Kidney epithelial cell (primary cell): Measurements from ENCODE around the gene PRIM2. TPM values are rescaled to one million over a fixed set of nuclear protein-coding genes. Genes with fewer than 3 reads are reported as not detected.
"Not testable (repeated sequence)": the region's sequence is repeated elsewhere in the genome, so short reads cannot be mapped to it uniquely, and the experiment has no call there.

Experiments
- DNase-seq: peaks from one replicate; pipeline ENCODE4 v3.0.0-alpha.2; 2010; ENCODE audit warnings: low read depth
- H3K27me3 ChIP-seq: 2 replicates; pipeline ENCODE4 v1.6.0; 2011; ENCODE audit warnings: low read length; ENCODE audit not compliant: control insufficient read depth, insufficient read depth
- H3K36me3 ChIP-seq: 2 replicates; pipeline ENCODE4 v1.5.1; 2011; ENCODE audit warnings: low read length; ENCODE audit not compliant: control insufficient read depth, insufficient read depth
- H3K4me3 ChIP-seq: 2 replicates; pipeline ENCODE4 v1.5.1; 2011; ENCODE audit warnings: low read depth, mild to moderate bottlenecking, control low read depth, low read length
- total RNA-seq: library from RNA; depleted of rRNA; stranded (reverse); fragments of >200 nt; gene quantifications from 2 replicates; pipeline ENCODE4 v1.2.3, GENCODE V29; 2015
- TF ChIP-seq, protein P1 (sequence below): IDR thresholded peaks from 2 replicates; pipeline ENCODE4 v1.5.1; 2011; ENCODE audit warnings: mild to moderate bottlenecking, moderate library complexity, low read length, control low read depth, inconsistent platforms; ENCODE audit not compliant: insufficient read depth, poor library complexity, severe bottlenecking

Gene PRIM2
- total RNA-seq, 1 donor from 2014 or later = 17.9 TPM

DNA sequence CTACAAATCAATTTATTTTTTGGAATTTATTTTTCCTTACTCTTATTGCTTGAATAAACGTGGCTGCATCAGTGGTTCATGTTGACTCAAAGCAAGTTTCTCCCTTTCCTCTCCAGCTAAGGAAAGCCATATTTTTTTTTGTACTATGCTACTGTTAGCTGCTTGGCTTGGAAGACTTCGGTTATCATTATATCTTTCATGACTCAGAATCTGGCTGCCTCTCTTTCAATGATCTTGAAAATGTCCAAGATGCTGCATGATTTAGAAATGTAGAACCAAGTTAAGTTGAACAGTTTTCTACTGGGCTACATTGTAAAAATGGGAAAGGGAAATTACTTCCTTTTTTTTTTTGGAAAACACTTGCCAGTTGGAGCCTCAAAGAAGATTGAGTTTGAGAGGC lies 44.9 kb downstream of the PRIM2 start:
- not testable (repeated sequence) for DNase-seq, H3K4me3 ChIP-seq, H3K27me3 ChIP-seq, H3K36me3 ChIP-seq

- not testable (repeated sequence) for H3K27me3 ChIP-seq, H3K36me3 ChIP-seq, H3K4me3 ChIP-seq, DNase-seq
These were observed 47.7 kb downstream of the PRIM2 start for GRCh38 chr6:57365076-57365583.

GRCh38 chr6:57368965-57369731 lies 51.7 kb downstream of the PRIM2 start:
- not testable (repeated sequence) for H3K4me3 ChIP-seq, H3K36me3 ChIP-seq, DNase-seq, H3K27me3 ChIP-seq

DNA sequence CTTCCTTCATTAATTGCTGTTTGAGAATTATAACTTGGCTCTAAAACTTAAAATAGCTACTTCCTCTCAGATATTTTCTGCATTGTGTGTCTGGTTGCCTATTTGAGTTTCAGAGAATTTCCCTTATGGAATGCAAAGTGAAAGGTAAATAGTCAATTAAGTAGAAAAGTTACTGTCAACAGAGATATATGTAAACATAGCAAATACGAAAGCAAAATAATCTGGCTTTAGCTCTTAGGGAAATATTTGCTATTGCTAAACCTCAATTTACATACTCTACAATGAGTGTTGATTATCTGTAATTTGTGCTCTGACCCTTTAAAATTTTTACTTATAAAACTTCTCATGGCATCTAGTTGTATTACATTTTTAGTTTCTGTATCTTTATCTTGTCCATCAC lies 54.3 kb downstream of the PRIM2 start:
- DNase-seq, H3K27me3 ChIP-seq, H3K4me3 ChIP-seq, H3K36me3 ChIP-seq: not testable (repeated sequence)

DNA sequence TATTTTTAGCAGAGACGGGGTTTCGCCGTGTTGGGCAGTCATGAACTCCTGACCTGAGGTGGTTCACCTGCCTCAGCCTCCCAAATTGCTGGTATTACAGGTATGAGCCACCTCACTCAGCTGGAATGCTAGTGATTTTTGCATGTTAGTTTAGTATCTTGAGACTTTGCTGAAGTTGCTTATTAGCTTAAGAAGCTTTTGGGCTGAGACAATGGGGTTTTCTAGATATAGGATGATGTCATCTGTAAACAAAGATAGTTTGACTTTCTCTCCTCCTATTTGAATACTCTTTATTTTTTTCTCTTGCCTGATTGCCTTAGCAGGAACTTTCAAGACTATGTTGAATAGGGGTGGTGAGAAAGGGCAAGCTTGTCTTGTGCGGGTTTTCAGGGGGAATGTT lies 57.3 kb downstream of the PRIM2 start:
- H3K36me3 ChIP-seq, H3K27me3 ChIP-seq, H3K4me3 ChIP-seq, DNase-seq: not testable (repeated sequence)

DNA sequence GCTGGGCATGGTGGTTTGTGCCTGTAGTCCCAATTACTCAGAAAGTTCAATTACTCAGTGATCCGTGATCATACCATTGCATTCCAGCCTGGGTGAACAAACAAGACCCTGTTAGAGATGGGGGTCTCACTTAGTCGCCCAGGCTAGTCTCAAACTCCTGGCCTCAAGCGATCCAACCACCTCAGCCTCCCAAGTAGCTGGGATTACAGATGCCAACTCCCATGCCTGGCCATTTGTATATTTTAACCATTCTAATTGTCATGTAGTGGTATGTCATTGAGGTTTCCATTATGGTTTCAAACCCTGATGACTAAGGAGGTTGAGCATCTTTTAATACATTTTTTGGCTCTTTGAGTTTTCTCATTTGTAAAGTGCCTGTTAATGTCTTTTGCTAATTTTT lies 58.7 kb downstream of the PRIM2 start:
- DNase-seq, H3K36me3 ChIP-seq, H3K4me3 ChIP-seq, H3K27me3 ChIP-seq: not testable (repeated sequence)

GRCh38 chr6:57389038-57389592 lies 71.7 kb downstream of the PRIM2 start:
- not testable (repeated sequence) for H3K4me3 ChIP-seq, H3K36me3 ChIP-seq, H3K27me3 ChIP-seq, DNase-seq

- not testable (repeated sequence) for H3K36me3 ChIP-seq, H3K27me3 ChIP-seq, DNase-seq, H3K4me3 ChIP-seq
These were observed 73.4 kb downstream of the PRIM2 start for GRCh38 chr6:57390818-57391217.

DNA sequence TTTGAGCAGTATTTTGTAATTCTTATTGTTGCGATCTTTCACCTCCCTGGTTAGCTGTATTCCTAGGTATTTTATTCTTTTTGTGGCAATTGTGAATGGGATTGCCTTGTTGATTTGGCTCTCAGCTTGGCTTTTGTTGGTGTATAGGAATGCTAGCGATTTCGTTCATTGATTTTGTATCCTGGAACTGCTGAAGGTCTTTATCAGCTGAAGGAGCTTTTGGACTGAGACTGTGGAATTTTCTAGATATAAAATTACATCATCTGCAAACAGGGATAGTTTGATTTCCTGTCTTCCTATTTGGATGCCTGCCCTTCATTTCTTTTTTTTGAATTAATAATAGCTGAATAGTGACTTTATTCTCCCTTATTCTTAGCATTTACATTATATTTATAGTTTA lies 74.6 kb downstream of the PRIM2 start:
- not testable (repeated sequence) for H3K27me3 ChIP-seq, H3K4me3 ChIP-seq, DNase-seq, H3K36me3 ChIP-seq

DNA sequence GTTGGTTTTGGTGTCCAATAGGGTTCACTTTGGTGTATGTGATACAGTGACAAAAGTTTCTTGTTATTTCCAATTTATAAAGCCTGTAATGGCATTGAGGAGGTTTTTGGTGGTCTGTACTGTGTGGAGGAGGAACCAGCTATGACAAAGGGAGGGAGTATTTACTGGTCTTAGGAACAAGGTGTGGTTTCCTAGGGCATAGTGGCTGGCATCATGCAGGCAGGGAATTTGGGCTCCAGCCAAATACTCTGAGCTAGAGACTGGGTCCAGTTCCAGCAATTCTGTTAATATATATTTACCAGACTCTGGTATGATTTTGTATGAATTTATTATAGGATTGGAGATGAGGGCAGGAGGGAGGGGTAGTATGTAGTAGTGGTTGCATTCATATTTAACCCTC lies 101.9 kb downstream of the PRIM2 start:
- not testable (repeated sequence) for DNase-seq, H3K36me3 ChIP-seq, H3K27me3 ChIP-seq, H3K4me3 ChIP-seq

DNA sequence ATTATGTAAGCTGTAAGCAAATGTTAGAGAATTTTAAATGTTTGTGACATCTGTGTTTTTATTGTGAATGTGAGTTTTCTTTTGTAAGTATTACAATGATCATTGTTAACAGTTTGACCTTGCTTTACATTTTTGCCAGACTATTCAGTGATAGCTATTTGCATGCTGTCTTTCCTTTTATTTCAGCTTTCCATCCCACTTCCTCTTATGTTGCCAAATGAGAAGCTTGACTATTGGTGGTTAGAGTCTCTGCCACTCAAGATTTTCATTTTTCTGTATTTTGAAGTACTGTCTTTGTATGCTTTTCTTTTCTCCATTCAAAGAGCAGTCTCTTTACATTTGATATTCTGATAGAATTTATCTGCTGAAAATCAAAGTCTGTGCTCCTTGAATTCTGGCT lies 104.1 kb downstream of the PRIM2 start:
- Histone ChIP-seq H3K4me3 (no peak overlapping the region), H3K36me3 (no peaks in the 10 kb centered on the region), H3K27me3 (no peaks in the 10 kb centered on the region)
- TF ChIP-seq, protein P1, sequence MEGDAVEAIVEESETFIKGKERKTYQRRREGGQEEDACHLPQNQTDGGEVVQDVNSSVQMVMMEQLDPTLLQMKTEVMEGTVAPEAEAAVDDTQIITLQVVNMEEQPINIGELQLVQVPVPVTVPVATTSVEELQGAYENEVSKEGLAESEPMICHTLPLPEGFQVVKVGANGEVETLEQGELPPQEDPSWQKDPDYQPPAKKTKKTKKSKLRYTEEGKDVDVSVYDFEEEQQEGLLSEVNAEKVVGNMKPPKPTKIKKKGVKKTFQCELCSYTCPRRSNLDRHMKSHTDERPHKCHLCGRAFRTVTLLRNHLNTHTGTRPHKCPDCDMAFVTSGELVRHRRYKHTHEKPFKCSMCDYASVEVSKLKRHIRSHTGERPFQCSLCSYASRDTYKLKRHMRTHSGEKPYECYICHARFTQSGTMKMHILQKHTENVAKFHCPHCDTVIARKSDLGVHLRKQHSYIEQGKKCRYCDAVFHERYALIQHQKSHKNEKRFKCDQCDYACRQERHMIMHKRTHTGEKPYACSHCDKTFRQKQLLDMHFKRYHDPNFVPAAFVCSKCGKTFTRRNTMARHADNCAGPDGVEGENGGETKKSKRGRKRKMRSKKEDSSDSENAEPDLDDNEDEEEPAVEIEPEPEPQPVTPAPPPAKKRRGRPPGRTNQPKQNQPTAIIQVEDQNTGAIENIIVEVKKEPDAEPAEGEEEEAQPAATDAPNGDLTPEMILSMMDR = no peak
- DNase-seq = no peak
